SK-N-MC (cell line): ENCODE measurements around the gene ZNF664.

Source experiments
- EZH2 ChIP-seq: fragments of 200-600 bp; sonication (generic); IDR thresholded peaks from one replicate; pipeline ENCODE4 v1.6.1; 2017; ENCODE audit warnings: antibody characterized with exemption
- FOXP2 ChIP-seq: optimal IDR thresholded peaks from 2 replicates; pipeline ENCODE3; 2011; ENCODE audit warnings: mild to moderate bottlenecking, moderate library complexity; ENCODE audit not compliant: insufficient read depth; ENCODE audit errors: extremely low read length, control extremely low read depth
- POLR2AphosphoS5 ChIP-seq: IDR thresholded peaks from 2 replicates; pipeline ENCODE4 v1.6.1; 2012; ENCODE audit warnings: mild to moderate bottlenecking, low read depth, low read length, borderline replicate concordance

DNA sequence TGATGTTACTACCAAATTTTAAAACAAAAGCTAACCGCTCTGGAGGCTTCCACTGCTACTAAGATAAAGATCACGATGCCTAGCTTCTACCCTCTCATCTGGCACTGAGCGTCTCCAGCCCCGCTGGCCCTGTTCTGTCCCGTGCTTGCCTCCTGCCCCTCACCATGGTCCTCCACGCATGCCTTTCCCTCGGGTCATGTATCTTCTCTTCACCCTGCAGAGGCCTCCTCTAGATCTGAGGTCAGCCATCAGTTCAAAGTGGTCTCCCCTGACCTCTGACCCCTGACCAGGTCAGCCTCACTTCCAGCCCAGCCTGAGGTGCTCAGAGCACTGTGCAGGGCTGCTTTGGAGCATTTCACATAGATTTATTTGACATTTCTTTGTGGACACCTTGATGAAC is 28.3 kb downstream of the ZNF664 start:
- no peak for TF ChIP-seq EZH2
- no peak for TF ChIP-seq POLR2AphosphoS5
- no peak for TF ChIP-seq FOXP2
